ENCODE data around the gene SCPEP1.
A peak's percentile ranks its signal among the peaks of the same experiment; 100 is the strongest.
"Not testable (repeated sequence)": the region's sequence is repeated elsewhere in the genome, so short reads cannot be mapped to it uniquely, and the experiment has no call there.

Gene SCPEP1, protein sequence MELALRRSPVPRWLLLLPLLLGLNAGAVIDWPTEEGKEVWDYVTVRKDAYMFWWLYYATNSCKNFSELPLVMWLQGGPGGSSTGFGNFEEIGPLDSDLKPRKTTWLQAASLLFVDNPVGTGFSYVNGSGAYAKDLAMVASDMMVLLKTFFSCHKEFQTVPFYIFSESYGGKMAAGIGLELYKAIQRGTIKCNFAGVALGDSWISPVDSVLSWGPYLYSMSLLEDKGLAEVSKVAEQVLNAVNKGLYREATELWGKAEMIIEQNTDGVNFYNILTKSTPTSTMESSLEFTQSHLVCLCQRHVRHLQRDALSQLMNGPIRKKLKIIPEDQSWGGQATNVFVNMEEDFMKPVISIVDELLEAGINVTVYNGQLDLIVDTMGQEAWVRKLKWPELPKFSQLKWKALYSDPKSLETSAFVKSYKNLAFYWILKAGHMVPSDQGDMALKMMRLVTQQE

DNA sequence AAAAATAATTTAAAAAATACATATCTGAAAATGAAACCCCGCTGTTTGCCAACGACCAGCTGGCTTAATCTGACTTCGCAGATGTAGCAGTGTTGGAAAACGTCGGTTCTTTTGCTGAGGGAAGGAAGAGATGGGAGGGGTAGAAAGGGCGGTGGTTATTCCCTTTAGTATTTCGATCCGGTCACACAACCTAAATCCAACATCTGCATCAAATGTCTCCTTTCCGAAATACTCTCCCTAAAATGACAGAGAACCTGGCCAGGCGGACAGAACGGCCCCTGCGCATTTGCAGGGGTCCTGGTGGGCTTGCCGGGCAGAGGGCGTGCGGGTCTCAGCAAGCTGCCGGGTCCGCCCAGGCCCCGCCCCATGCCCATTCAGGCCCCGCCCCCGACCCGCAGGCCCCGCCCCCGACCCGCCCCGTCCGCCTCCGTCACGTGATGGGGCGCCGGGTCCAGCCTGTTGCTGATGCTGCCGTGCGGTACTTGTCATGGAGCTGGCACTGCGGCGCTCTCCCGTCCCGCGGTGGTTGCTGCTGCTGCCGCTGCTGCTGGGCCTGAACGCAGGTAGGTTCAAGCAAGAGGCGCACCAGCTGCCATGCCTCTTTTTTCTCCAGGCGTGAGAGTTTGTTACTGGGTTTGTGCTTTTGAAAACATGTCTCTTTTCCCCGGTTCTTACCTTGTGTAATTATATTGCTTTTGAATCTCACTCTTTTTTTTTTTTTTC lies at the start of gene SCPEP1:
Gene SCPEP1, plus strand, starts transcription at position 459 of the 723 bp plus-strand sequence. Its CDS starts 29 bp downstream, at position 488.
- DNase-seq, result peak; percentile 89 to 92

DNA sequence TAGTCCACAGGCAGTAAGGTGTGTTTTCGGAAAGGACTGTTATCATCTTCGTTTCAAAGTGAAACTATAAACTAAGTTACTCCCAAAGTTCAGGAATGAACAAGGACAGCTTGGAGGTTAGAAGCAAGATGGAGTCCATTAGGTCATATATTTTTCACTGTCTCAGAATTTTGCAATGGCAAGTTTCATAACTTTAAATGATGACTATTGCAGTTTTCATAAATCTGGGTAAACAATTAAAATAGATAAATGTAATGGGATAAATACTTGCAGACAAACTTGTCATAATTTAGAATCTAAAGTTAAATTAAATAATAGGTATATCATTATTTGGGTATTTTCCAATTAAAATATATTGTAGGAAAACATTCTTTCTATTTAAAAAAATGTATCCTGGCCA lies 49.3 kb upstream of the SCPEP1 start:
- no peak for DNase-seq

DNA sequence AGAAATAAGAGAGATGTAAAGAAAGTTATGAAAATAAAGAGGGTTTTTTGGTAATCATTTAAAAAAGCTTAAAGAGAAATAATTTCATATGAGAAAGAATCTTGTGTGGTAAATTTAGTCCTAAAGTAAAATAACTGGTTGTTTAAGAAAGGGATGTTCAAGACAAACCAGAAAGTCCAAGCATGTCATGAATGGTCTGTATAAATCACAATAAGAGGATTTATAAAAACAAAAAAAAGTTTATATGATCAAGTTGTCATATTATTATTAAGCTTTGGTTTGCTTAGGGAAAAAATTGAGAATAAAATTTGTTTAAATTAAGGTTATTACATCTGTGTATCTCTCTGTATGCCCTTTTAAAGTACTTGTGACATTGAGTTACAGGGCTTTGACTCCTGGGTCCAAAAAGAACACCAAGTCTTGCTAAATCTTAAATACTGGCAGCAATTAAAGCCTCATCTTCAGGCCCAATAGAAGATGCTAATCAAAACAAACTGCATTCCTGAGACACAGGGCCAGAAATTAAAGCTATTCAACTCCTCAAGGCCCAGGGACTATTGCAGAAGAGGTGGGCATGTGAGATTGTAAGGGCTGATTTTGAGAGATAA lies 48.5 kb upstream of the SCPEP1 start:
- DNase-seq, result no peak

DNA sequence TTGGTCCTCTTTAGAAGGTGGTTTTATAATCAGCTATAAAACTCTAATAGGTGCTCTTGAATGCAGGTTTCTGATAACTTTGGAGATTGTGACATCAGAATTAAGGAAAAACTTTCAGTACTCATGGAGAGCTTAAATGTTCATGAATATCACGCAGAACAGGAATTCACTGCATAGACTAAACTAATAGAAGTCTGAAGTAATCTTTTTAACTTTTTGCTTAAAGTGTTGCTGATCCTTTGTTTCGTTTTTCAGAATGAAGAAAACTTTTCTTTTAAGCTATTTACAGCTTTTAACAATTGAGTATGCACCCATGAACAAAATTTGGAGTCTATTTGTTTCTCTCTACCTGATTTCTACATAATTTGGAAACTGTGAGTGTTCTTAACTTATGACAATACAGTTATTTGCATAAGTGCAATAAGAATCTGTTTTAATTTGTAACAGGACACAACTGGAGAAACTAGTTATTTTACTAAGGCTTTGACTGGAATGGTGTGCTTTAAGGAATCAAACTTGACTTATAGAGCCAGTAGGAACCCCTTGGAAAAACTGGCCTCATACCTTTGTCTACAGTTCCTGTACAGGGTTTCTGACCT lies 47.1 kb upstream of the SCPEP1 start:
- no peak for DNase-seq

DNA sequence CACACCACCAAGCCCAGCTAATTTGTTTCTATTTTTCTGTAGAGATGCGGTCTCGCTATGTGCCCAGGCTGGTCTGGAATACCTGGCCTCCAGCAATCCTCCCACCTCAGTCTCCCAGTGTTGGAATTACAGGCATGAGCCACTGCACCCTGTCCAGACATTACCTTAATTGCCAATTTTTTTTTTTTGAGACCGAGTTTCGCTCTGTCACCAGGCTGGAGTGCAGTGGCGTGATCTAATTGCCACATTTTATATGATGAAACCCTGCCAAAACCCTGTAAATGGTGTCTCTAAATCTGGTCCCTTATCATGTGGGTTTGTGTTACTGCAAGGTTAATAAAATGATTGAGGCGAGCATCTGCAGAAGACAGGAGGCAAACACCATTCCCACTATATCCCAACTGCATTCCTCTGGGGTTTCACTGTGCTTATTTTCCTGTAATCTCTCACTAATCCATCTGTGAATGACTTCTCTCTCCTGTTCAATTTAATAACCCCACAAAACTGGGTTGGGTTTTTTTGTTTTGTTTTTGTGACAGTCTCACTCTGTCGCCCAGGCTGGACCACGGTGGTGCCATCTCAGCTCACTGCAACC lies 44.7 kb upstream of the SCPEP1 start:
- DNase-seq, result no peak

DNA sequence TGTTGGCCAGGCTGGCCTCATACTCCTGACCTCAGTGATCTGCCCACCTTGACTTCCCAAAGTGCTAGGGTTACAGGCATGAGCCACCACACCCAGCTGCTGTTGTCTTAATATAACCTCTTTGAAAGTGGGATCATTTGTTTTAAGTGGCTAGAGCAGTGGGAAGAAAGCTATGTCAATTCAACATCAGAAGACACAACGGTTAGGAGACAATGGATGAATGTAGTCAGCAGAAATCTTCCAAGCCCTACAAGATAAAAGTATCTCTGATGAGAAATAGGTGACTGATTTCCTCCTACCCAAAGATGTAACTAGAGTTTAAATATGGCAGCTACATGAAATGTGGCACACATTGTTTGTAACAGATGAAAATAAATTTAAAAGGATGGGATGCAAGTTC lies 44.1 kb upstream of the SCPEP1 start:
- no peak for DNase-seq

DNA sequence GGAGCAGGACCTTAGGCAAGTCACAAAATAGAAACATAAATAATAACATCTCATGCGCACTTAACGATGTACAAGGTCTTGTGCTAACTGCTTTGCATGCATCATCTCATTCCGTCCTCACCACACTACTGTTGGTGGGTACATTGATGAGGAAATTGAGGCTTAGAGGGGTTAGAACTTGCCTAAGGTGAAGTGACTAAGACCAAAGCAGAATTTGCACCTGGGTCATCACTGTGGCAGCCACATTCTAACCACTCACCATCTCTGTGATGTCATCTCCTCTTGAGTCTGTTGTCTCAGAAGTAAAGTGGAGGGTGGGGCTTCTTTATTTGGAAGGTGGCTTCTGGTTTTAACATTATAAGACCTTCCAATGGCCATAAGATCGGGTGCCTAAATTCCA lies 43.7 kb upstream of the SCPEP1 start:
- DNase-seq, result no peak

DNA sequence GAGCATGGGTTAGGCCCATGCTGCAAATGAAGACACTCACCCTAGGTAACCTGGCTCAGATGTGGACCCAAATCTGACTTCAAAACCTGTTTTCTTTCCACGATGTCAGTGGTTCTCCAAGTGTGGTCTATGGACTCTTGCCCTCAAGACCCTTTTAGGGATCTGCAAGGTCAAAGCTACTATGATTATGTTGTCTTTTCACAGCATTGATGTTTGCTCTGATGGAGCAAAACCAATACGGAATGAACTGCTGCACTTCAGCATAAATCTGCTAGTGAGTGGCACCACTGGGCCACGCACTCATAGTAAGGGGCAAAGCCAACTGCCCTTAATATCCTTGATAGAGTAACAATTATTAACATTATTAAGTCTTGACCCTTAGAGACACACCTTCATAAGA lies 42.5 kb upstream of the SCPEP1 start:
- DNase-seq, result no peak

DNA sequence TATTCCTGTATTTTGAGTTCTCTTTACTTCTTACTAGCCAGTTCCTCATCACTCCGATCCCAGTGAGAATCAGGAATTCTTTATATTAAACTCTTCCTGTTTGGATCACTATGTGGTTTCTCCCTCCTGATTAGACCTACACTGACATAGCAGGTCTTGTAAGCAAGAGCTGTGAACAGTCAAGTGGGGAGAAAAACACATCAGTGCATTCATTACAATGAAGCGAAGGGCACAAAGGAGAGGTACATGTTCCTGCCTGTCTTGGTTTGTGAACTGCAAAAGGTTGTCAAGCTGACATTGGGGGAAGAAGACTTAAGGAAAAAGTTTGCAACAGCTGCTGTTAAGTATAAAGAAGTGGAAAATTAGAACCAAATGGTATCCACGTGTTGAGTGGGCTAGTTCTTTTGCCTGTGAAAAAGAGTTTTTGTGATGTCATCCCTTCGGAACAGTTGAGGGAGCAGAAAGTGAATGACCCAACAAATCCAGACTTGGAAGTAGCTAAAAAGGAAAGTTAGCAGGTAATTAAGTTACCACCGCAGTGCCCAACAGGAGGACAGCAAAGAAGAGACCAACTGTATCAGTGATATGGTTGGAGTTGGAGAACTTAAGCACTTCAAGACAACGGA lies 41.1 kb upstream of the SCPEP1 start:
- no peak for DNase-seq

DNA sequence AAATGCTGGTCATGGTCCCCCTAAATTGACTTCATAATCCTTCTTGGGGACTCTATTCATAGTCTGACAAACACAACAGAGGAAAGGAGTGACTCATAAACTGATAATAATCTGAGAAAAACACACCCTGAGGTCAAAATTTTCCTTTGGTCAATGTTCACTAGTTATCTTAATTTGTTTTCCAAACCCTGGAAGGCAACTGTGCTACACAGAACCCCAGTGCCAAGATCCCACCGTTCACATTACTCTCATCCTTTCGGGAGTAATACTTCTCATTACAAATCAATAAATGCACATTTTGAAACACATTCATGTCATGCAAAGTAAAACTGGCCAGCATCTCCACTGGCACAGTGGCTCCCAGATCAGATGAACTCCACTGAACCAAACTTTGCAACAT lies 40.2 kb upstream of the SCPEP1 start:
- DNase-seq, result no peak

DNA sequence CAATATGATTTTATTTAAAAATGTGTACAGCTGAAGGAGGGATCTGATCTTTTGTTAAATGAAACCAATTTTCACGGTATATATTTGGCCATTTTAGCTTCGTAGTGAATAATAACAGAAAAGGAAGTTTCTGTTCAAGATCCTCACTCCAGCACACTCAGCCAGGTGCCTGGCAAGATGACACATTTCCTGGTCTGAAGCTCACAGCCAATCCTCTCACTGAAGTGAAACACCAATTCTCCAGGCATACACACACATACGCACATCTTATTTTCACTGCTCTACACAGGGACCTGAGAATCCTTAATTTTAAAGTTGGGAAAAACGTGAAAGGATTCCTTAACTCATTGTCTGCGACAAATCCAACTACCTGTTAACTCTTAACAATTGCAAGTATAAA lies 39.7 kb upstream of the SCPEP1 start:
- DNase-seq, result not testable (repeated sequence)

DNA sequence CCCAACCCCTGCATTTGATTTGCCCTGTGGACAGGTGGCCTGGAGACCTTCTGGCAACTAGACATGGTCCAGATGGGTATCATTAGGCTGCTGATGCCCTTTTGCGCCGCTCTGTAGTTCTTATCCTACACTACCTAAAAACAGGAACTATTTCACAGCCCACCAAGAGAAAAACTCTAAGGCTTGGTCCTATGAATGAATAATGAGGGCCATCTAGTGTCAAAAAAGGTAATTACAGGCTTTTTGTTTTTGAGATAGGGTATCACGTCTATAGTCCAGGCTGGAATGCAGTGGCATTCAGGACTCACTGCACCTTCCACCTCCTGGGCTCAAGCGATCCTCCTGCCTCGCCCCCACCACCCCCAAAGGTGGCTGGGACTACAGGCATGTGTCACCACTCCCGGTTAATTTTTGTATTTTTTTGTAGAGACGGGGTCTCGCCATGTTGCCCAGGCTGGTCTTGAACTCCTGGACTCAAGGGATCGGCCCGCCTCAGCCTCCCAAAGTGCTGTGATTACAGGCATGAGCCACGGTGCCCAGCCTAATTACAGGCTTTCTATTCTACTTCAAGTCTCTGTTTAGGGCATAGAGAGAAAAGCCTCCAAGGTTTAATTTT lies 38.0 kb upstream of the SCPEP1 start:
- DNase-seq, result peak in 1 of 2 experiments; percentile 24

DNA sequence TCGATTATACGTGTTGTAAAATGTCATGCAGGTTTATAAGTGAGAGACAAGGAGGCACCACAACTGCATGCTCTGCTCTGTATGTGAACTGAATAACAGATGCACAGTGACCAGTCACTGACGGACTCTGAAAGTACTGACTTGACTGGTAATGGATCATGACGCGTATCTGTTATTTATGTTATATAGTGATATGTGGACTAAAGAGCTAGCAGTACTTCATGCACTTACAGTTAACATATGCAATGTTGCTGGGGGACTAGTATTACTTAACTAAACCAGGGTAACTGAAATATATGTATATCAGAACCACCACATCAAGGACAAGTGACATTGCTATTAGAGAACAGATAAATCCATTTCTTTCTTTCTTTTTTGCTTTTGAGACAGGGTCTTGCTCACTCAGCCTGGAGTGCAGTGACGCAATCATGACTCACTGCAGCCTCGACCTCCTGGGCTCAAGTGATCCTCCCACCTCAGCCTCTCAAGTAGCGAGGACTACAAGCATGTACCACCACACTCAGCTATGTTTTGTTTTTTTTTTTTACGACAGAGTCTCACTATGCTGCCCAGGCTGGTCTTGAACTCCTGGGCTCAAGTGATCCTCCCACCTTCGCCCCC lies 34.3 kb upstream of the SCPEP1 start:
- peak in 1 of 2 experiments; percentile 35 for DNase-seq

DNA sequence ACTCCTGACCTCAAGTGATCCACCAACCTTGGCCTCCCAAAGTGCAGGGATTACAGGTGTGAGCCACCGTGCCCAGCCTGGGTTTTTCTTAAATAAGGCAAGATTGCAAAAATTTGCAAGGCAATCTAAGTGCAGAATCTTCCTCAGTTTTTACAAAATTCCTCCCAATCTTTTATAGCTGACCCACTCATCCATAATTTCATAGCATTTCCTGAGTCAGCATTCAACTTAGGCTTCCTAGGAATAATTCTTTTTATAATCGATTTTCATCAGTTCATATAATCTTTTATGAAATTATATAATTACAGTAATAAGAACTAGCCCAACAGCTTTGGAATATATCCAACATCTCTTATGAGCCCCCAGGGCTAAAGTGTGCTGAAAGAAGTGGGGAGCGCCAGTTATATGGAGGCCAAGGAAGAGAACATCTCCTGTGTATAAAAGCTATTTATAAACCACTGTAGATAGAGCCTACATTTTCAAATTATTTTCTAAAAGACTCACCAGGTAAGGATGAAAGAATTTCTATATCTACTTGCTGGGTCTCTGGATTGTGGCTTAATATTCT lies 31.9 kb upstream of the SCPEP1 start:
- DNase-seq, result no peak

DNA sequence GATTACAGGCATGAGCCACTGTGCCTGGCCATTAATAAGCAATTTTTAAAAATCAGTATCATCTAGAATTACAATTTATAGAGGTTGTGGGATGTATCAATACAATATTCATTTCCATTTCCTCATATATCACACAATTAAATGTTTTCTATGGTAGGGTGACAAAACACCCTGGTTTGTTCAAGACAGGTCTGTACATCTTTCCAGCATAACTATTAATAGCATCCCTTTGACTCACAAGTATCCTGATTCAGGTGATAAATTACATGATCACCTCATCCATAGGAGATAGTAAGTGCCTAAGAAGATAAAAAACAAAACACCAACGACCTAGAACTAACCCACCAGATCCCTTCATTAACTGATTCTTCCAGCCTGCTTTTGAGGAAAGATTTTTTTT lies 30.2 kb upstream of the SCPEP1 start:
- DNase-seq, result no peak

DNA sequence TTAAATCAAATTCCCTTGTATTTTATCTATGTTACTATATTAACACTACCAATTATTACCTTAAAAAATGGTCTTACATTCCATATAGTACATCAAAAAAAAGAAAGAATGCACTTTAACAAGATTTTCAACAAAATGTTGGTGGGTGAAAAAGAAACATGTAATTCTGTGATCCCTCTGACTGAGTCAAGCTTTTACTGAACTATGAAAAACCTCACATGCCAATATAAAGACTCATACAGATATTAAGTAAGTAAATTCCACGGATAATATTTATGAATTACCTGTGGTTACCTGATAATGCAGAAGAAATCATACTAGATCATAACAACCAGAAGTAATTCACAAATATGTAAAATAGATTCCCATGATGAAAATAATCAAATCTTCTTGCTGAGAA lies 29.4 kb upstream of the SCPEP1 start:
- no peak for DNase-seq

DNA sequence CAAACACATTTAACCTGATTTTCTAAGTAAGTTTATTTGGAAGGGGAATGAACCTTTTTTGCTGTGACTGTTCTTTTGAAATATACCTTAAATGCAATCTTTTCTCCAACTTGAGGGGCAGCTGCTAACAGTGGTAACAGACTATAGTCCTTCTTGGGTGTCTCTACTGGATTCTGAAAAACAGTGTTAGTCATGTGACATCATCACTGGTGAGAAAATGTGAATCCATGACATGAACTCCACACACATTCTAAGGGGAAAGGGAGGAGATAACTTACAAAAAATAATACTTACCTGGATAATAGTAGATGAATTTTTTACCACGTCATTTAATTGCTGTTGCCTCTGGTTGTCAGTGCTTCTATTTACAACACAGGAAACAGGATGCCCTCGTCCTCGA lies 28.3 kb upstream of the SCPEP1 start:
- no peak for DNase-seq

DNA sequence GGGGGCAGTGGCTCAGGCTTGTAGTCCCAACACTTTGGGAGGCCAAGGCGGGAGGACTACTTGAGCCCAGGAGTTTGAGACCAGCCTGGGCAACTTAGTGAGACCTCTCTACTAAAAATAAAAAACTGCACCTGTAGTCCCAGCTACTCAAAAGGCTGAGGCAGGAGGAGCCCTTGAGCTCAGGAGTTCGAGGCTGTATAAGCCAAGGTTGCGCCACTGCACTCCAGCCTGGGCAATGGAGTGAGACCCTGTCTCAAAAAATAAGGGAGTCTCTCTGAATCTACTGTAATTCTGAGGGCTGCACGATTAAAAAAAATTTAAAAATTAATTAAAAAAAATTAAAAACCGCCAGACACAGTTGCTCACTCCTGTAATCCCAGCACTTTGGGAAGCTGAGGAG lies 20.9 kb upstream of the SCPEP1 start:
- DNase-seq, result no peak

DNA sequence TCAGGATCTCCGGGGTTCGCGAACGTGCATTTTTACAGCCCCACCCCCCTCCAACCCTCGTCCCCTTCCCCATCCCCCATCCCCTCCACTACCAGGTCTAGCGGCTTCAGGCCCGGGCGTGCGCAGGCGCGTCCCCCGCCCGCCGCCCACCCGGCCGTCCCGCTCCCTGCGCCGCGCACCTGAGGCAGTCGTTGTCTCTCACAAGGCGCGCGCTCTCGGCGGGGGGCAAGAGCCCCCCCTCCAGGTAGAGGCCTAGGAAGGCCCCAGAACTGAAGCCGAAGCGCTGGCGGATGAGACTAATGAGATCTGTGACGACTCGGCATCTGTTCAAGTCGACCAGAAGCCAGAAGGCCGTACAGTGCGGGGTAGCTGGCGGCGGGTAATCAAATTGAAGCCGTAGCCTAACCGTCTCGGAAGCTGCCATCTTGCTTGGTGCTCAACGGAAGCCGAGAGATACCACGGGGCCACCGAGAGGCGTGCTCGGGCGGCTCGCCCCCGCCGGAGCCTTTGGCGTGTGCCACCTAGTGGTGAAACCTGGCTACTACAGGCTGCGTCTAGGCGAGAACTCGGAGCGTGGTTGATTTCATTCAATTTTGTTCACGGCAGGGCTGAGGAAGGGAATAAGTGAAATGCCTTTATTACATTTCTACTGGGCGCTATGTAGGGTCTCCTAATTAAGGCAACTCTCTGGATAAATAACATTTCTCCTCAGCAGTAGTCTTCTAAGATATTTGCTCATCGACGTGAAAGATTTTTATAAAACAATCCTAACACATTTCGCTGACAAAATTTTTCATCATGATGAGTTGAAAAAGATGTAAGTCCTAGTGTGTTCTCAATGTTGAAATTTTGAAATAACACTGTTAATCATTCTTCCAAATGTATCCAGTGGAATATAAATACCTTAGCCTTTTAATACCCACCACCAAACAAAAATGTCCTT lies 17.1 kb upstream of the SCPEP1 start, which contains the start of gene COIL:
Gene COIL, minus strand, starts transcription at position 455 of the 943 bp plus-strand sequence. Its CDS starts 31 bp downstream, at position 424.
- DNase-seq, result peak; percentile 97

DNA sequence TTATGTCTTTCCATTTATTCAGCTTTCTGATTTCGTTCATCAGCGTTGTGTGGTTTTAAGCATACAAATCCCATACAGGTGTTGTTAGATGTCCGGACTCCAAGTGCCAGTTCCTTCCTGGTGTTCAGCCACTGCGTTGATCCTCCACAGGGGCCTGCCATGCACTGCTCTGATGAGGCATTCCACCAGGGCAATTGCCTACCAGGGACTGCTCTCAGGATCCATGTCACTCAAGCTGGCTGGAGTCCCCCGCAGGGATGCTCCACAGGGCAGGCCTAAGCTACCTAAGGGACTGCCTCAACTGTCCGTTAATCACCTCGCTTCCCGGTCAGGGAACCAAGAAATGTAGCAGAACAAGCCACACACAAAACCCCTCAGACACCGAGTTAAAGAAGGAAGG lies 12.7 kb upstream of the SCPEP1 start:
- DNase-seq, result not testable (repeated sequence)

Data from activated T-cell treated with anti-CD3 and anti-CD28 coated beads, Interleukin-2, amount 50 U/mL, for 48 hours (primary cell).